ENCODE measurements around the gene CADM1. TPM values are rescaled to one million over a fixed set of nuclear protein-coding genes. Genes with fewer than 3 reads are reported as not detected.

Gene CADM1
- total RNA-seq, 1 donor from 2014 or later: 35.0 TPM

DNA sequence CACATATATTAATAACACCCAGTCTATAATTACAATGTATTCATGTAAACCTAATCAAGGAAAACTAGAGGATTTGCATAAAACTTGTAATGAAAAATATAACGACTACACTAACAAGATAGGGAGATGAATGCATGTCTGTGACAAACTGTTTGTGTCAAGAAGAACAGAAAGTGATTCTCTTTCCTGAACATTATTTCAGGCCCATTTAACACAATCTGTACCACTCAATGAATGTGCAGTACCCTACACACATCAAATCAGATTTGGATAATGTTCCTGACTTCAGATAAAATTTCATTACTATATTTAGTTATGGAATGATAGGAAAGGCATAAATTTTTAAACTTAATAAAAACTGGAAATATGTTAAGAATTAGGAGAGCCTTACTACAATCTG lies 93.1 kb downstream of the CADM1 start:
- no peak overlapping the region for H3K4me3 ChIP-seq (ENCODE audit: low read length in 3 of 3)
- H3K27ac ChIP-seq (ENCODE audit: low read depth, low read length): no peak overlapping the region
- H3K9me3 ChIP-seq (ENCODE audit: control insufficient read depth in 3 of 3, low read length in 3 of 3): no peaks in the 10 kb centered on the region
- no peaks in the 10 kb centered on the region for H3K36me3 ChIP-seq (ENCODE audit: control insufficient read depth in 3 of 3, insufficient read depth in 3 of 3, low read length in 3 of 3)
- no peak overlapping the region for H3K9ac ChIP-seq (ENCODE audit: low read depth in 1 of 3, low read length in 3 of 3)
- peaks cover 16 to 26% (median 25%) of the 10 kb centered on the region in 3 donors for H3K4me1 ChIP-seq (ENCODE audit: control insufficient read depth in 3 of 3, insufficient read depth in 3 of 3, low read length in 3 of 3)
- H3K27me3 ChIP-seq (ENCODE audit: control insufficient read depth in 3 of 3, insufficient read depth in 3 of 3, low read length in 3 of 3): no peaks in the 10 kb centered on the region

DNA sequence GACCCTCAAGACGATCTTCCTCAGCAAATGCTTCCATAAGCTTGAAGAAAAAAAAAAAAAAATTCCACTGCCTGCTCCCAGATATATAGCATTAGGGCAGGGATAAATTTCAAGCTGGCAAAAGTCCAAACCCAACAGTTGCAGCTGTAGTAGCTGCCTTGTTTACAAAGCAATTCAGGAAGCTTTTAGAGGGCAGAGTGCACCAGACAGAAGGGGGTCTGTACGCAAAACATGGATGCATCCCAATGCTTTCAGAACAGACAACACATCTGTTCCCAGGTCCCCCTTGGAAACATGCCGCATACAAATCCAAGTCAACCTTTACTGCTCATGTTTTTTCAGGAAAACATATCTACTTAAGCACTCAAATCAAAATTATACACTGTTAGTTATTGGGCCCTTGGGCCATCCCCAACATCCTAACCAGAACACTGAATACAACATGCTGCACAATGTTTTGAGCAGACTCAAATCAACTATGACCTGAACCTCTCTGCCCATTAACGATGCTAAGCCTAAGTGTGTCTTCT lies 94.5 kb downstream of the CADM1 start:
- Histone ChIP-seq H3K4me1 (ENCODE audit: control insufficient read depth in 3 of 3, insufficient read depth in 3 of 3, low read length in 3 of 3) (peaks cover 16 to 26% (median 25%) of the 10 kb centered on the region in 3 donors), H3K27ac (ENCODE audit: low read depth, low read length) (no peak overlapping the region), H3K27me3 (ENCODE audit: control insufficient read depth in 3 of 3, insufficient read depth in 3 of 3, low read length in 3 of 3) (no peaks in the 10 kb centered on the region), H3K9ac (ENCODE audit: low read depth in 1 of 3, low read length in 3 of 3) (no peak overlapping the region), H3K9me3 (ENCODE audit: control insufficient read depth in 3 of 3, low read length in 3 of 3) (no peaks in the 10 kb centered on the region), H3K4me3 (ENCODE audit: low read length in 3 of 3) (no peak overlapping the region), H3K36me3 (ENCODE audit: control insufficient read depth in 3 of 3, insufficient read depth in 3 of 3, low read length in 3 of 3) (no peaks in the 10 kb centered on the region)

DNA sequence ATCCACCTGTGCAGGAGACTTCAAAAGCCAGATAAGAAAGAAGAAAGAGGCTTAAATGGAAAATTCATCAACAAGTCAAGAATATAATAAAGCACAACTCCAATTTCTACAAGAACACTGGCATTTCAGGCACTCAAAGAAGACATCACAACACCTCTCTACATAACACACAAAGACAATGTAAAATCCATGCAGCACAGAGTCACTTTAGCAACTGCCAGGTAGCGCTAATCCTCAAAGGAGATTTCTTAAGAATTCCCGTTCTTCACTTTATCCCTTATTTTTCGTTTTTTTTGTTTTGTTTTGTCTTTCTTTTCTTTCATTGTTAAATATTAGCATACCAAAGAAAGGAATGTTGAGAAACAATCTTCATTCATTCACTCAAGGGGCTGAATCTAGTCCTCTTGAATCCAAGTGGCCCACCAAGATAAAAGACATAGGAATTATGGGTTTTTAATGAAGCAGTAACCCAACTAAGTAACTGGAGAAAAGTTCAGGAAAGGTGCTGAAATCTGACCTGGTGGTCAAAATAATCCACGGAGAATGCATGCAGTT lies 95.0 kb downstream of the CADM1 start:
- H3K4me3 ChIP-seq (ENCODE audit: low read length in 3 of 3): no peak overlapping the region
- H3K4me1 ChIP-seq (ENCODE audit: control insufficient read depth in 3 of 3, insufficient read depth in 3 of 3, low read length in 3 of 3): peaks cover 16 to 26% (median 25%) of the 10 kb centered on the region in 3 donors
- H3K9me3 ChIP-seq (ENCODE audit: control insufficient read depth in 3 of 3, low read length in 3 of 3): no peaks in the 10 kb centered on the region
- no peak overlapping the region for H3K27ac ChIP-seq (ENCODE audit: low read depth, low read length)
- no peaks in the 10 kb centered on the region for H3K27me3 ChIP-seq (ENCODE audit: control insufficient read depth in 3 of 3, insufficient read depth in 3 of 3, low read length in 3 of 3)
- H3K9ac ChIP-seq (ENCODE audit: low read depth in 1 of 3, low read length in 3 of 3): no peak overlapping the region
- H3K36me3 ChIP-seq (ENCODE audit: control insufficient read depth in 3 of 3, insufficient read depth in 3 of 3, low read length in 3 of 3): no peaks in the 10 kb centered on the region

DNA sequence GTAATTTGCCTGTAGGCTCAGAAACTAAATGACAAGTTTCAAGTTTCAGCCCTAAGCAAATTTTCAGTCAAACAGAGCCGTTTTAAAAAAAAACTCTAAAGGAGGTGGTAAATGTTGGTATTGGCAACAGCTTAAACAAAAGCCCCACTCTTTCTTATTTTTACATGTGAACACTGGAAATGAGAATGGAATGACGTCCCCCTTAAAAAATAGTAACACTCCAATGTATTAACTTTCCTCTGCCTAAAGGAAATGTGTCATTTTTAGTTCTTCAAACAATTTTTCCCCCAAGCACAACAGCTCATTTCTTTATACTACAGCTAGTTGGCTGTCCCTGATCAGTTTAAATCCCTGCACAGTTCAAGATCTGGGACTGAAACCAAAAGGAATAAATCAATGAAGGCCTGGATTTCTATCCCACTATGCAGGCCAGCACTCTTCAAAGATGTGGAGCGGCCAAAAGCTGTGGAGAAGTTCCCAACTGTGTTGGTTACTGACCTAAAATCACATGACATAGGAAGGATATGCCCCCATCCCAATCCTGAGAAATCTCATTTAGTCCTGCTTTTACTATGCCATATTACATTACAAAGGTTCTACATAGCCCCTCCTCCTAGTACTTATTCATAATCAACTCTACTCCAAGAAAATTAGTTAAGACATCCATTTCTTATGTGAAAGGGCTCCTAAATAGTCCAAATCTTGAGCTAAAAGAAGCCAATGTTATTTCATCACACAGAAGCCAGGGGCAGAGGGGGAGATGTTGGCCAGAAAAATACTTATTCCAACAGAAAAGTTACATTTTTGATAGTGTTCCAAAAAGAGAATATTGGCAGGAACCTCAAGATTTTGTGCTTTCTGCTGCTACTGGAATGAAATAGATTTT lies 95.9 kb downstream of the CADM1 start:
- Histone ChIP-seq H3K27me3 (ENCODE audit: control insufficient read depth in 3 of 3, insufficient read depth in 3 of 3, low read length in 3 of 3) (no peaks in the 10 kb centered on the region), H3K4me3 (ENCODE audit: low read length in 3 of 3) (no peak overlapping the region), H3K9ac (ENCODE audit: low read depth in 1 of 3, low read length in 3 of 3) (no peak overlapping the region), H3K36me3 (ENCODE audit: control insufficient read depth in 3 of 3, insufficient read depth in 3 of 3, low read length in 3 of 3) (no peaks in the 10 kb centered on the region), H3K4me1 (ENCODE audit: control insufficient read depth in 3 of 3, insufficient read depth in 3 of 3, low read length in 3 of 3) (peaks cover 16 to 26% (median 25%) of the 10 kb centered on the region in 3 donors), H3K9me3 (ENCODE audit: control insufficient read depth in 3 of 3, low read length in 3 of 3) (no peaks in the 10 kb centered on the region), H3K27ac (ENCODE audit: low read depth, low read length) (no peak overlapping the region)

DNA sequence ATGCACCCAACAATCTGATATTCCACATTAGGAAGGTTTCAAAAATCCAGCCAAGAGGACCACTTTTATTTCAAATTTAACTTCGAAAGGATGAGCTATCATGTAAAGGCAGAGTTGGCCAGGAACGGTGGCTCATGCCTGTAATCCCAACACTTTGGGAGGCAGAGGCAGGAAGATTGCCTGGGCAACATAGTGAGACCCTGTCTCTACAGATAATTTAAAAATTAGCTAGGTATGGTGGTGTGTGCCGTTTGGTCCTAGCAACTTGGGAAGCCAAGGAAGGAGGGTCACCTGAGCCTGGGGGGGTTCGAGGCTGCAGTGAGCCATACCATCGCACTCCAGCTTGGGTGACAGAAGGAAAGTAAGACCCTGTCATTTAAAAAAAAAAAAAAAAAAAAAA lies 96.7 kb downstream of the CADM1 start:
- no peak overlapping the region for H3K27ac ChIP-seq (ENCODE audit: low read depth, low read length)
- no peaks in the 10 kb centered on the region for H3K36me3 ChIP-seq (ENCODE audit: control insufficient read depth in 3 of 3, insufficient read depth in 3 of 3, low read length in 3 of 3)
- H3K4me1 ChIP-seq (ENCODE audit: control insufficient read depth in 3 of 3, insufficient read depth in 3 of 3, low read length in 3 of 3): peaks cover 16 to 26% (median 25%) of the 10 kb centered on the region in 3 donors
- no peak overlapping the region for H3K9ac ChIP-seq (ENCODE audit: low read depth in 1 of 3, low read length in 3 of 3)
- no peak overlapping the region for H3K4me3 ChIP-seq (ENCODE audit: low read length in 3 of 3)
- H3K27me3 ChIP-seq (ENCODE audit: control insufficient read depth in 3 of 3, insufficient read depth in 3 of 3, low read length in 3 of 3): no peaks in the 10 kb centered on the region
- H3K9me3 ChIP-seq (ENCODE audit: control insufficient read depth in 3 of 3, low read length in 3 of 3): no peaks in the 10 kb centered on the region

DNA sequence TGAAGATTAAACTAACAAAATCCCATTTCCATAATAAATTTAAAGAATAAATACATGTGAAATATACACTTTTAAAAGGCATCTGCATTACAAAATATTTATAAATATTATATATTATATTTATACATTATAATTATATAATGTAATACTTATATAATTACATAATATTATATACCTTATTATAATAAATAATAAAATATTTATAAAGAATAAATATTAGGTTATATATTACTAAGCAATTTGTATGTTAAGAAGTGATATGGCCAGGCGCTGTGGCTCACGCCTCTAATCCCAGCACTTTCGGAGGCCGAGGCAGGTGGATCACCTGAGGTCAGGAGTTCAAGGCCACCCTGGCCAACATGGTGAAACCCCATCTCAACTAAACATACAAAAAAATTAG lies 97.8 kb downstream of the CADM1 start:
- Histone ChIP-seq H3K27me3 (ENCODE audit: control insufficient read depth in 3 of 3, insufficient read depth in 3 of 3, low read length in 3 of 3) (no peaks in the 10 kb centered on the region), H3K9ac (ENCODE audit: low read depth in 1 of 3, low read length in 3 of 3) (no peak overlapping the region), H3K9me3 (ENCODE audit: control insufficient read depth in 3 of 3, low read length in 3 of 3) (no peaks in the 10 kb centered on the region), H3K4me3 (ENCODE audit: low read length in 3 of 3) (no peak overlapping the region), H3K4me1 (ENCODE audit: control insufficient read depth in 3 of 3, insufficient read depth in 3 of 3, low read length in 3 of 3) (peaks cover 16 to 26% (median 25%) of the 10 kb centered on the region in 3 donors), H3K27ac (ENCODE audit: low read depth, low read length) (no peak overlapping the region), H3K36me3 (ENCODE audit: control insufficient read depth in 3 of 3, insufficient read depth in 3 of 3, low read length in 3 of 3) (no peaks in the 10 kb centered on the region)

DNA sequence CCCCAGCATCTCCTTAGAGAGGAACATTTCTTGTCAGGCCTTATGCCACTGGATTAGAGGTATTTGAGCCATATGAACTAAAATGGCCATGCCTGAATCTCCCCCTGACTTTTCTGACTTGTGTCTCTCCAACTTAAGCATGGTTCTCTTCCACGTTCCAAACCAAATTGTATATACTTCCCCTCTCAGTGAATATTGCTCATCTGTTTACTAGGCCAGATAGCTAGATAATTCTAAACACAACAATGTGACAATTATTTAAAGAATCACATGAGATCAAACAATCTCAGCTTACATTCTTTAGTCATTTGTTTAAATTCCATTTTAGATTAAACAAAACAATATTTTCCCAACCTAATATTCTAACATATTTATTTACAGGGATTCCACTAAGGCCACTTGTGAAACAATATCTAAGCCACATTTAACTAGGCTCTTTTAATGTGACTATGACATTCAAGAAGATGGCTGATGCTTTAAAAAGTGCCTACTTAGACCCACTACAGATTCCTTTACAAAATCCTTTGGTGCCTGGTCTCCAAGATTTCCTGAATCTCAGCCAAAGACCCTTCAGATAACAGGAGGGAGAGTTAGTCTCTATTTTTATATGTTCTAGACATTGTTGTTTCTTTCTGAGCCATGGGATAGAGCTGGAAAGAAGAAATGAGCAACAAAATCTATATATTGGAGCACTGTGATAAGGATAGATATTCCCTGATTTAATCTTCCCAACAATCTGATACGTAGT lies 105.7 kb downstream of the CADM1 start:
- Histone ChIP-seq H3K4me3 (ENCODE audit: low read length in 3 of 3) (no peak overlapping the region), H3K27me3 (ENCODE audit: control insufficient read depth in 3 of 3, insufficient read depth in 3 of 3, low read length in 3 of 3) (no peaks in the 10 kb centered on the region), H3K4me1 (ENCODE audit: control insufficient read depth in 3 of 3, insufficient read depth in 3 of 3, low read length in 3 of 3) (no peaks in the 10 kb centered on the region), H3K36me3 (ENCODE audit: control insufficient read depth in 3 of 3, insufficient read depth in 3 of 3, low read length in 3 of 3) (no peaks in the 10 kb centered on the region), H3K9ac (ENCODE audit: low read depth in 1 of 3, low read length in 3 of 3) (no peak overlapping the region), H3K27ac (ENCODE audit: low read depth, low read length) (no peak overlapping the region), H3K9me3 (ENCODE audit: control insufficient read depth in 3 of 3, low read length in 3 of 3) (no peaks in the 10 kb centered on the region)

DNA sequence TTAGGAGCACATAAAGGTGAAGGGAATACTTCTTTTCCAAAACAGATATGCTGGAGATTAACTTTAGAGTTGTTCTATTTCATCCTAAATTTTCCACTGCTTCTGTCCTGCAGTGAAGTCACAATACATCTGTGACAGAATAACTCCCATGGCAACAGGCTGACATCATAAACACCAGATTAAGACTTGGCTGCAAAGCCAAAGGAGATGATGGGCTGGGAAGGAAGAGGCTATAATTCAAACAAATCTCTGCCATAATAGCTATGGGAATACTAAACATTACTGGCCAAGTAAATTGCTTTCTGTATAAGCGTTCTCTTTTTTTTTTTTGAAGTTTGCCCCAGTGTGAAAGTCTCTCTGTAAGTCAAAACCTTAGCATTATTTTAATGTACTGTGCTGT lies 107.7 kb downstream of the CADM1 start:
- H3K36me3 ChIP-seq (ENCODE audit: control insufficient read depth in 3 of 3, insufficient read depth in 3 of 3, low read length in 3 of 3): no peaks in the 10 kb centered on the region
- H3K4me3 ChIP-seq (ENCODE audit: low read length in 3 of 3): no peak overlapping the region
- H3K27me3 ChIP-seq (ENCODE audit: control insufficient read depth in 3 of 3, insufficient read depth in 3 of 3, low read length in 3 of 3): no peaks in the 10 kb centered on the region
- no peak overlapping the region for H3K9ac ChIP-seq (ENCODE audit: low read depth in 1 of 3, low read length in 3 of 3)
- no peaks in the 10 kb centered on the region for H3K4me1 ChIP-seq (ENCODE audit: control insufficient read depth in 3 of 3, insufficient read depth in 3 of 3, low read length in 3 of 3)
- H3K27ac ChIP-seq (ENCODE audit: low read depth, low read length): no peak overlapping the region
- no peaks in the 10 kb centered on the region for H3K9me3 ChIP-seq (ENCODE audit: control insufficient read depth in 3 of 3, low read length in 3 of 3)

DNA sequence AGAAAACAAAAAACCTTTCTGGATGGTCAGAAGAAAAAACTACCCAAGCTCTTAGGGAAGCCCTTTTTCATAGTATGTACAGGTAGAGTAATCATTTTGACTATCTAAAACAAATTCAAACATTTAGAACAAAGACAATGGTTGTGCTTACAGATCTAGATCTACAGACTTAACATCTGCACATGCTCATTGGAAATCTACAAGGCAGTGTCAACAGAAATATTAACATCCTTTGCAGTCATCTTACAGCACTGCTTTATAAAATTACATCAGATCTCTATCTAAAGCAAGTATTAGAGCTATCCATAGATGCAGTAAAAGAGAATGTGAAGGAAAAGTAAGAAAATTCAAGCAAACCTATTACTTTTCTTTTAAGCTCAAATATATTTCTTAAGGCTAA lies 110.3 kb downstream of the CADM1 start:
- H3K27ac ChIP-seq (ENCODE audit: low read depth, low read length): no peak overlapping the region
- no peaks in the 10 kb centered on the region for H3K27me3 ChIP-seq (ENCODE audit: control insufficient read depth in 3 of 3, insufficient read depth in 3 of 3, low read length in 3 of 3)
- no peaks in the 10 kb centered on the region for H3K36me3 ChIP-seq (ENCODE audit: control insufficient read depth in 3 of 3, insufficient read depth in 3 of 3, low read length in 3 of 3)
- H3K9ac ChIP-seq (ENCODE audit: low read depth in 1 of 3, low read length in 3 of 3): no peak overlapping the region
- no peaks in the 10 kb centered on the region for H3K9me3 ChIP-seq (ENCODE audit: control insufficient read depth in 3 of 3, low read length in 3 of 3)
- H3K4me3 ChIP-seq (ENCODE audit: low read length in 3 of 3): no peak overlapping the region
- H3K4me1 ChIP-seq (ENCODE audit: control insufficient read depth in 3 of 3, insufficient read depth in 3 of 3, low read length in 3 of 3): no peaks in the 10 kb centered on the region

DNA sequence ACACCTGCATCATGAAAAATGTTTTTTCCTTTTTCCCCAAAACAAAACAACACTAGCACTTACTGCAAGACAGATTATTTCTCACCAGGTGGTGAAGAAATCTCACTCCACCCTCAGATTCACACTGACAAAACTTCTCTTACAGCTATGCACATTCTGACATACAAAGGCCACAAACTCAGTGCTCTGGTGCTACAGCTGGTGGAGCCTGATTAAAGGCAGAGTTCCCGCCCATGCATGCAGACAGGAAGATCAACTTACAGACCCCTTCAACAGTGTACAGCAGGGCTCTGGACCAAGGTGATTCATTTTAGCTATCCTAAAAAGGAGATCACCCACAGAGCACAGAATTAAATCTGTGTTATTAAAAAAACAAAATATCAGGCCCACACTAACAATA lies 112.6 kb downstream of the CADM1 start:
- Histone ChIP-seq H3K4me3 (ENCODE audit: low read length in 3 of 3) (no peak overlapping the region), H3K27me3 (ENCODE audit: control insufficient read depth in 3 of 3, insufficient read depth in 3 of 3, low read length in 3 of 3) (no peaks in the 10 kb centered on the region), H3K9ac (ENCODE audit: low read depth in 1 of 3, low read length in 3 of 3) (no peak overlapping the region), H3K9me3 (ENCODE audit: control insufficient read depth in 3 of 3, low read length in 3 of 3) (no peaks in the 10 kb centered on the region), H3K4me1 (ENCODE audit: control insufficient read depth in 3 of 3, insufficient read depth in 3 of 3, low read length in 3 of 3) (no peaks in the 10 kb centered on the region), H3K27ac (ENCODE audit: low read depth, low read length) (no peak overlapping the region), H3K36me3 (ENCODE audit: control insufficient read depth in 3 of 3, insufficient read depth in 3 of 3, low read length in 3 of 3) (no peaks in the 10 kb centered on the region)
